Liver (tissue), 9 donors: ENCODE results near the gene EML6. TPM values are rescaled to one million over a fixed set of nuclear protein-coding genes. Genes with fewer than 3 reads are reported as not detected.

Experiments
- DNase-seq: peaks from one replicate; pipeline ENCODE4 v3.0.0-alpha.2; 2017; ENCODE audit warnings: low spot score
- H3K27ac ChIP-seq, 2 donors: one replicate each; pipeline ENCODE4 v1.7.0; 2013; ENCODE audit warnings: inconsistent platforms in 2 of 2, low read length in 2 of 2, control low read depth in 1 of 2, low read depth in 1 of 2, mild to moderate bottlenecking in 1 of 2
- H3K27me3 ChIP-seq, 4 donors: one replicate each; pipeline versions ENCODE4 v1.6.1 to v1.7.0; 2013; ENCODE audit warnings: low read length in 3 of 4, inconsistent platforms in 1 of 4, mild to moderate bottlenecking in 1 of 4, moderate library complexity in 1 of 4; ENCODE audit not compliant: control insufficient read depth in 4 of 4, insufficient read depth in 4 of 4
- H3K36me3 ChIP-seq, 4 donors: one replicate each; pipeline versions ENCODE4 v1.6.1 to v1.7.0; 2013; ENCODE audit warnings: low read length in 3 of 4, mild to moderate bottlenecking in 3 of 4, low read depth in 1 of 4, moderate library complexity in 1 of 4; ENCODE audit not compliant: control insufficient read depth in 4 of 4, insufficient read depth in 3 of 4
- H3K4me1 ChIP-seq, 4 donors: one replicate each; pipeline versions ENCODE4 v1.6.1 to v1.7.0; 2013; ENCODE audit warnings: low read length in 3 of 4, mild to moderate bottlenecking in 3 of 4, moderate library complexity in 1 of 4; ENCODE audit not compliant: control insufficient read depth in 4 of 4, insufficient read depth in 4 of 4
- H3K4me3 ChIP-seq, 3 donors: one replicate each; pipeline versions ENCODE4 v1.6.1 to v1.7.0; 2013; ENCODE audit warnings: low read length in 3 of 3, control low read depth in 1 of 3, low read depth in 1 of 3, mild to moderate bottlenecking in 1 of 3
- H3K9ac ChIP-seq, 2 donors: one replicate each; pipeline ENCODE4 v1.7.0; 2013; ENCODE audit warnings: low read length in 2 of 2, mild to moderate bottlenecking in 2 of 2, moderate library complexity in 2 of 2, control low read depth in 1 of 2, low read depth in 1 of 2
- H3K9me3 ChIP-seq, 4 donors: one replicate each; pipeline versions ENCODE4 v1.6.1 to v1.7.0; 2013; ENCODE audit warnings: low read length in 3 of 4; ENCODE audit not compliant: control insufficient read depth in 4 of 4
- FOXA1 ChIP-seq: IDR thresholded peaks from 2 replicates; pipeline ENCODE4 v1.6.1; 2016; ENCODE audit warnings: antibody characterized with exemption
- FOXA2 ChIP-seq: IDR thresholded peaks from 2 replicates; pipeline ENCODE4 v1.6.1; 2016; ENCODE audit warnings: antibody characterized with exemption
- GABPA ChIP-seq, 2 donors: IDR thresholded peaks in 1 of 2; conservative IDR thresholded peaks in 1 of 2; 2 replicates each; pipeline ENCODE4 v1.6.1; 2016; ENCODE audit warnings: antibody characterized with exemption in 2 of 2, mild to moderate bottlenecking in 1 of 2, moderate library complexity in 1 of 2
- HNF4A ChIP-seq, 2 donors: conservative IDR thresholded peaks; 2 replicates each; pipeline ENCODE4 v1.6.1; 2016; ENCODE audit warnings: antibody characterized with exemption in 2 of 2, mild to moderate bottlenecking in 2 of 2
- HNF4G ChIP-seq: IDR thresholded peaks from 2 replicates; pipeline ENCODE4 v1.6.1; 2016; ENCODE audit warnings: antibody characterized with exemption
- JUND ChIP-seq, 2 donors: IDR thresholded peaks; 2 replicates each; pipeline ENCODE4 v1.6.1; 2016; ENCODE audit warnings: antibody characterized with exemption in 2 of 2
- NR2F2 ChIP-seq: IDR thresholded peaks from 2 replicates; pipeline ENCODE4 v1.6.1; 2016; ENCODE audit warnings: antibody characterized with exemption
- RAD21 ChIP-seq, 2 donors: IDR thresholded peaks; 2 replicates each; pipeline ENCODE4 v1.6.1; 2016; ENCODE audit warnings: antibody characterized with exemption in 2 of 2, mild to moderate bottlenecking in 2 of 2
- RXRA ChIP-seq, 2 donors: IDR thresholded peaks; 2 replicates each; pipeline ENCODE4 v1.6.1; 2017 to 2018; ENCODE audit warnings: antibody characterized with exemption in 2 of 2, mild to moderate bottlenecking in 1 of 2
- SP1 ChIP-seq: IDR thresholded peaks from 2 replicates; pipeline ENCODE4 v1.6.1; 2018; ENCODE audit warnings: antibody characterized with exemption, mild to moderate bottlenecking
- TAF1 ChIP-seq: conservative IDR thresholded peaks from 2 replicates; pipeline ENCODE4 v1.6.1; 2016; ENCODE audit warnings: antibody characterized with exemption, mild to moderate bottlenecking
- YY1 ChIP-seq: IDR thresholded peaks from 2 replicates; pipeline ENCODE4 v1.6.1; 2016; ENCODE audit warnings: antibody characterized with exemption, mild to moderate bottlenecking
- WGBS: extraction: QIAGEN DNeasy Blood & Tissue Kit; methylation state at CpG from one replicate; pipeline ENCODE4 v1.1.7; 2013; 5-methylcytosine and 5-hydroxymethylcytosine counted together
- polyA plus RNA-seq, 2 donors: library from polyadenylated mRNA; stranded (reverse) in 1 of 2; unstranded in 1 of 2; fragments of 200-250 nt in 1 of 2; fragments of >200 nt in 1 of 2; fragmentation: Nextera tagmentation in 1 of 2; extraction: Ambion mirVana in 1 of 2; gene quantifications; one replicate each; pipeline versions ENCODE4 v1.2.1 to v1.2.3, GENCODE V29; 2013 to 2015
- total RNA-seq, 2 donors: library from RNA; depleted of rRNA; stranded (reverse); fragments of >200 nt; gene quantifications; one replicate each; pipeline ENCODE4 v1.2.3, GENCODE V29; 2014
- TF ChIP-seq, protein P1 (sequence below): IDR thresholded peaks from 2 replicates; pipeline ENCODE4 v1.6.1; 2016; ENCODE audit warnings: antibody characterized with exemption, mild to moderate bottlenecking
- TF ChIP-seq, protein P2 (sequence below): fragments of 150-350 bp; IDR thresholded peaks from 2 replicates; pipeline ENCODE4 v1.5.1; 2017; ENCODE audit warnings: improper control_type of control experiment, low read depth, low read length; ENCODE audit not compliant: missing input control
- TF ChIP-seq, protein P3 (sequence below): IDR thresholded peaks from 2 replicates; pipeline ENCODE4 v1.6.1; 2016; ENCODE audit warnings: antibody characterized with exemption
- TF ChIP-seq, protein P4 (sequence below): IDR thresholded peaks from 2 replicates; pipeline ENCODE4 v1.6.1; 2016; ENCODE audit warnings: antibody characterized with exemption
- TF ChIP-seq, protein P5 (sequence below): IDR thresholded peaks from 2 replicates; pipeline ENCODE4 v1.6.1; 2016; ENCODE audit warnings: antibody characterized with exemption
- donor health status: healthy.
- donor health status: healthy.
- donor health status: healthy.
- donor health status: healthy.
- donor health status: healthy.

The EML6 gene
- total and polyA plus RNA-seq, 4 donors = 0.33 to 3.0 (median 1.4) TPM

DNA sequence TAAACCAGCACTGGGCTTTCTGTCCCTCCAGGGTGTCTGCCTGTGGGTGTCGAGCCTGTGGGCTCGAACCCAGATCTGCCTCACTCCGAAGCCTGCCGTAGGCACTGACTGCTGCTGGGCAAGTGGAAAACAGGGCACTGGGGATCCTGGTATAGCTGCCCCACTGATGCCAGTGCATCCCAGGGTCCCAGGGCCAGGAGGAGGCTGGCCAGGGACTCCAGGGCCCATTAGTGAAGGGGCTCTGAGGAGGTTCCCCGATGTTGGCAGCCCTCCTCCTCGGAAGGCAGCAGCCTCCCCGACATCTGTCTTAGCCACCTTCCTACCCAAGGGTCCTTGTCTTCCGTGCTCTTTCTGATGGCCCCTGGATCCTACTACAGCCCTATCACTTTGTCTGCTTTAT lies 230.7 kb downstream of the EML6 start (continued):
- TF ChIP-seq, protein P1, sequence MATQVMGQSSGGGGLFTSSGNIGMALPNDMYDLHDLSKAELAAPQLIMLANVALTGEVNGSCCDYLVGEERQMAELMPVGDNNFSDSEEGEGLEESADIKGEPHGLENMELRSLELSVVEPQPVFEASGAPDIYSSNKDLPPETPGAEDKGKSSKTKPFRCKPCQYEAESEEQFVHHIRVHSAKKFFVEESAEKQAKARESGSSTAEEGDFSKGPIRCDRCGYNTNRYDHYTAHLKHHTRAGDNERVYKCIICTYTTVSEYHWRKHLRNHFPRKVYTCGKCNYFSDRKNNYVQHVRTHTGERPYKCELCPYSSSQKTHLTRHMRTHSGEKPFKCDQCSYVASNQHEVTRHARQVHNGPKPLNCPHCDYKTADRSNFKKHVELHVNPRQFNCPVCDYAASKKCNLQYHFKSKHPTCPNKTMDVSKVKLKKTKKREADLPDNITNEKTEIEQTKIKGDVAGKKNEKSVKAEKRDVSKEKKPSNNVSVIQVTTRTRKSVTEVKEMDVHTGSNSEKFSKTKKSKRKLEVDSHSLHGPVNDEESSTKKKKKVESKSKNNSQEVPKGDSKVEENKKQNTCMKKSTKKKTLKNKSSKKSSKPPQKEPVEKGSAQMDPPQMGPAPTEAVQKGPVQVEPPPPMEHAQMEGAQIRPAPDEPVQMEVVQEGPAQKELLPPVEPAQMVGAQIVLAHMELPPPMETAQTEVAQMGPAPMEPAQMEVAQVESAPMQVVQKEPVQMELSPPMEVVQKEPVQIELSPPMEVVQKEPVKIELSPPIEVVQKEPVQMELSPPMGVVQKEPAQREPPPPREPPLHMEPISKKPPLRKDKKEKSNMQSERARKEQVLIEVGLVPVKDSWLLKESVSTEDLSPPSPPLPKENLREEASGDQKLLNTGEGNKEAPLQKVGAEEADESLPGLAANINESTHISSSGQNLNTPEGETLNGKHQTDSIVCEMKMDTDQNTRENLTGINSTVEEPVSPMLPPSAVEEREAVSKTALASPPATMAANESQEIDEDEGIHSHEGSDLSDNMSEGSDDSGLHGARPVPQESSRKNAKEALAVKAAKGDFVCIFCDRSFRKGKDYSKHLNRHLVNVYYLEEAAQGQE = no peak
- TF ChIP-seq FOXA2 (no peak), HNF4A (conservative IDR thresholded peaks at IDR 0.05) (no peak)

DNA sequence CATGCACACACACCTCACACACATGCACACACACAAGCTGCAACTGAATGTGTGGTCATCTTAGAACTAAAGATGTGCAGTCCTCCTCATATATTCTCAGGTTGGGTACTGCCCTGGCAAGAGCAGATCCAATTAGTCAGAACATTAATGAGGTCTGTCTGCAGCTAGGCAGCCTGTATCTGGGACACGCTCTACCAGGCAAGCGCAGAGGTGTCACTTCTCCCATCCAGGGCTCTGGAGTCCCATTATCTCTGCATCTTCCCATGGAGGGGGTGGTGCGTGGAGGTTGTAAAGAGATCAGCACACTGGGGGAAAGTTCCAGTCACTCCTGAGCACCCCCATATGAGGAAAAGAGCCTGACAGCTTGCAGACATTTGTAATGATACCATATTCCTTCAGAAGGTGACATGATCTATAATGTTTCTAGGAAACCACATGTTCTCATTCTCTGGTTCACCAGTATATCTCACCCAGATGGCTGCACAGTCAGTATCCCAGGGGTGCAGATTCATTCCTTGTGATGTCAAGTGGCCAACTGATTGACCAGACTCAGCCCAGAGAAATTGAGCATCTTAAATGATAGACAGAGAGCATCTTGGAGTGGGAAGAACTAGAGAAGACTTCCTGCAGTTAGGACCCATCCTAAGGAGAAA lies 231.4 kb downstream of the EML6 start:
- Histone ChIP-seq H3K9ac (no peak overlapping the region), H3K4me1 (peaks cover 0 to 6% (median 0%) of the 10 kb centered on the region in 4 donors), H3K4me3 (no peak overlapping the region), H3K36me3 (no peaks in the 10 kb centered on the region), H3K27ac (no peak overlapping the region), H3K27me3 (no peaks in the 10 kb centered on the region), H3K9me3 (no peaks in the 10 kb centered on the region)
- TF ChIP-seq NR2F2 (no peak), SP1 (no peak), RXRA (IDR thresholded peaks at IDR 0.05) (no peak), JUND (IDR thresholded peaks at IDR 0.05) (no peak), FOXA1 (no peak), FOXA2 (no peak), HNF4G (no peak), TAF1 (no peak), YY1 (no peak), GABPA (IDR thresholded peaks at IDR 0.05 in 1 of 2, conservative IDR thresholded peaks at IDR 0.05 in 1 of 2) (no peak), RAD21 (IDR thresholded peaks at IDR 0.05) (no peak)
- TF ChIP-seq, protein P2, sequence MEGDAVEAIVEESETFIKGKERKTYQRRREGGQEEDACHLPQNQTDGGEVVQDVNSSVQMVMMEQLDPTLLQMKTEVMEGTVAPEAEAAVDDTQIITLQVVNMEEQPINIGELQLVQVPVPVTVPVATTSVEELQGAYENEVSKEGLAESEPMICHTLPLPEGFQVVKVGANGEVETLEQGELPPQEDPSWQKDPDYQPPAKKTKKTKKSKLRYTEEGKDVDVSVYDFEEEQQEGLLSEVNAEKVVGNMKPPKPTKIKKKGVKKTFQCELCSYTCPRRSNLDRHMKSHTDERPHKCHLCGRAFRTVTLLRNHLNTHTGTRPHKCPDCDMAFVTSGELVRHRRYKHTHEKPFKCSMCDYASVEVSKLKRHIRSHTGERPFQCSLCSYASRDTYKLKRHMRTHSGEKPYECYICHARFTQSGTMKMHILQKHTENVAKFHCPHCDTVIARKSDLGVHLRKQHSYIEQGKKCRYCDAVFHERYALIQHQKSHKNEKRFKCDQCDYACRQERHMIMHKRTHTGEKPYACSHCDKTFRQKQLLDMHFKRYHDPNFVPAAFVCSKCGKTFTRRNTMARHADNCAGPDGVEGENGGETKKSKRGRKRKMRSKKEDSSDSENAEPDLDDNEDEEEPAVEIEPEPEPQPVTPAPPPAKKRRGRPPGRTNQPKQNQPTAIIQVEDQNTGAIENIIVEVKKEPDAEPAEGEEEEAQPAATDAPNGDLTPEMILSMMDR = no peak
- TF ChIP-seq, protein P3, sequence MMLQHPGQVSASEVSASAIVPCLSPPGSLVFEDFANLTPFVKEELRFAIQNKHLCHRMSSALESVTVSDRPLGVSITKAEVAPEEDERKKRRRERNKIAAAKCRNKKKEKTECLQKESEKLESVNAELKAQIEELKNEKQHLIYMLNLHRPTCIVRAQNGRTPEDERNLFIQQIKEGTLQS = no peak
- TF ChIP-seq, protein P4, sequence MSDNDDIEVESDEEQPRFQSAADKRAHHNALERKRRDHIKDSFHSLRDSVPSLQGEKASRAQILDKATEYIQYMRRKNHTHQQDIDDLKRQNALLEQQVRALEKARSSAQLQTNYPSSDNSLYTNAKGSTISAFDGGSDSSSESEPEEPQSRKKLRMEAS = no peak
- TF ChIP-seq, protein P5, sequence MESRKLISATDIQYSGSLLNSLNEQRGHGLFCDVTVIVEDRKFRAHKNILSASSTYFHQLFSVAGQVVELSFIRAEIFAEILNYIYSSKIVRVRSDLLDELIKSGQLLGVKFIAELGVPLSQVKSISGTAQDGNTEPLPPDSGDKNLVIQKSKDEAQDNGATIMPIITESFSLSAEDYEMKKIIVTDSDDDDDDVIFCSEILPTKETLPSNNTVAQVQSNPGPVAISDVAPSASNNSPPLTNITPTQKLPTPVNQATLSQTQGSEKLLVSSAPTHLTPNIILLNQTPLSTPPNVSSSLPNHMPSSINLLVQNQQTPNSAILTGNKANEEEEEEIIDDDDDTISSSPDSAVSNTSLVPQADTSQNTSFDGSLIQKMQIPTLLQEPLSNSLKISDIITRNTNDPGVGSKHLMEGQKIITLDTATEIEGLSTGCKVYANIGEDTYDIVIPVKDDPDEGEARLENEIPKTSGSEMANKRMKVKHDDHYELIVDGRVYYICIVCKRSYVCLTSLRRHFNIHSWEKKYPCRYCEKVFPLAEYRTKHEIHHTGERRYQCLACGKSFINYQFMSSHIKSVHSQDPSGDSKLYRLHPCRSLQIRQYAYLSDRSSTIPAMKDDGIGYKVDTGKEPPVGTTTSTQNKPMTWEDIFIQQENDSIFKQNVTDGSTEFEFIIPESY = no peak
- TF ChIP-seq, protein P1 = no peak
- no peak for DNase-seq
- WGBS = 99% methylated on average over 3 of the region's 3 CpGs
